GM21381 (cell line): Measurements from ENCODE around the gene DCST1.
"Not testable (repeated sequence)": the region's sequence is repeated elsewhere in the genome, so short reads cannot be mapped to it uniquely, and the experiment has no call there.

ENCODE experiments used
- ATAC-seq: cut with Tn5 transposase; IDR thresholded peaks from one replicate; pipeline ENCODE4 v1.9.1; 2021; ENCODE audit warnings: mild to moderate bottlenecking, moderate library complexity; ENCODE audit not compliant: unreplicated experiment

DCST1 gene

GRCh38 chr1:155033524-155033923 is at the start of gene DCST1, which contains the start of gene DCST2:
Gene DCST1 (plus strand): TSS chr1:155033824. CDS start chr1:155034037, 213 bp downstream.
Gene DCST2 (minus strand): TSS chr1:155033781. CDS start chr1:155033701, 80 bp downstream.
- no peak for ATAC-seq

- ATAC-seq, result not testable (repeated sequence)
Measured at GRCh38 chr1:154986736-154987135, 46.9 kb upstream of the DCST1 start.

GRCh38 chr1:154987326-154987725 is 46.3 kb upstream of the DCST1 start:
- ATAC-seq, result no peak

- ATAC-seq, result no peak
Measured at GRCh38 chr1:154988058-154988954, 45.3 kb upstream of the DCST1 start.

GRCh38 chr1:154989195-154989860 is 44.3 kb upstream of the DCST1 start:
- no peak for ATAC-seq

GRCh38 chr1:154990276-154990675 is 43.3 kb upstream of the DCST1 start:
- no peak for ATAC-seq

GRCh38 chr1:154992721-154993571 is 40.7 kb upstream of the DCST1 start:
- ATAC-seq, result no peak

- no peak for ATAC-seq
Measured at GRCh38 chr1:154993572-154994268, 39.9 kb upstream of the DCST1 start, which contains the start of gene LENEP. Gene LENEP (plus strand): TSS chr1:154993586. CDS start chr1:154993608, 22 bp downstream.

- no peak for ATAC-seq
Measured at GRCh38 chr1:154994269-154994587, 39.4 kb upstream of the DCST1 start.

- ATAC-seq, result no peak
Measured at GRCh38 chr1:154994591-154994990, 39.0 kb upstream of the DCST1 start.

GRCh38 chr1:154995301-154995983 is 38.2 kb upstream of the DCST1 start:
- not testable (repeated sequence) for ATAC-seq

GRCh38 chr1:154996966-154997701 is 36.5 kb upstream of the DCST1 start:
- ATAC-seq, result no peak

- no peak for ATAC-seq
Measured at GRCh38 chr1:154998201-154998780, 35.3 kb upstream of the DCST1 start.

GRCh38 chr1:154998818-154999570 is 34.6 kb upstream of the DCST1 start:
- no peak for ATAC-seq

- no peak for ATAC-seq
Measured at GRCh38 chr1:154999571-155000410, 33.8 kb upstream of the DCST1 start.

- no peak for ATAC-seq
Measured at GRCh38 chr1:155000411-155000725, 33.3 kb upstream of the DCST1 start.

GRCh38 chr1:155000726-155001424 is 32.7 kb upstream of the DCST1 start:
- ATAC-seq, result peak; percentile 34
